ENCODE results near the gene C6orf132.

DNA sequence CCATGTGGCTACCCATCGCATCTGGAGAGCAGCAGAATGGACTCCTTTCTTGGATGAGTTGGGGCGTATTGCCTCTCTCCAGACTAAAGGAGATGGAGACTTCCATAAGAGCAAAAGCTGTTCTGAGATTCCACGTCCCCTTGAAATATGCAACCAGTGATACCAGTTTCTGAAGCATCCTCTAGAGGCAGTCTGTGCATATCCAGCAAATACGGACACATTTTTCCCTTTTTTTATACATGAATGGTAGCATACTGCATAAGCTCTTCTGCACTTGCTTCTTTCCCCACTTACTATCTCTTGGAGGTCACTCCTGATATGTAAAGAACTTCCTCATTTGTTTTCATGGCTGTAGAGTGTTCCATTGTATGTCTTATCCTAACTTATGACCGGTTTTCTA is 57.5 kb downstream of the C6orf132 start:
- TF ChIP-seq POLR2A (IDR thresholded peaks at IDR 0.05; ENCODE audit: low read length) = no peak
- TF ChIP-seq GATA1 (IDR thresholded peaks at IDR 0.05; ENCODE audit: low read depth, low read length) = no peak
